H54 (cell line): ENCODE data around the gene PTP4A2.

ENCODE experiments used
- DNase-seq: peaks from one replicate; pipeline ENCODE4 v3.0.0; 2011; ENCODE audit warnings: low spot score, mixed read lengths; ENCODE audit not compliant: insufficient read length
- FAIRE-seq: peaks from 3 replicates; lab custom pipeline; 2011; peaks lifted over from hg19 to GRCh38; lab: Jason Lieb, UNC
- POLR2A ChIP-seq: IDR thresholded peaks from 2 replicates; pipeline ENCODE4 v1.6.1; 2011; ENCODE audit warnings: low read depth, mild to moderate bottlenecking, low read length

PTP4A2 gene

GRCh38 chr1:31939484-31940329 is 1.5 kb upstream of the PTP4A2 start:
- FAIRE-seq (peak; percentile 64), DNase-seq (peak; percentile 92)
- TF ChIP-seq POLR2A, result 0 out of 2 replicates have a peak, but pooled peaks have one; percentile 11

- TF ChIP-seq POLR2A, result peak; percentile 27; the same call in 1 of the 2 replicates
- DNase-seq (peak; percentile 38), FAIRE-seq (no peak)
Observed at GRCh38 chr1:31937300-31938183, 626 bp downstream of the PTP4A2 start.

- no peak for TF ChIP-seq POLR2A
- DNase-seq, result no peak
- no peak for FAIRE-seq
Observed at GRCh38 chr1:31936981-31937299, 1.2 kb downstream of the PTP4A2 start.

GRCh38 chr1:31936278-31936980 is 1.7 kb downstream of the PTP4A2 start:
- FAIRE-seq (no peak), DNase-seq (no peak)
- no peak for TF ChIP-seq POLR2A

- no peak for TF ChIP-seq POLR2A
- FAIRE-seq (peak; percentile 57), DNase-seq (peak; percentile 58)
Observed at GRCh38 chr1:31934706-31935629, 3.2 kb downstream of the PTP4A2 start.

GRCh38 chr1:31932491-31933316 is 5.5 kb downstream of the PTP4A2 start:
- TF ChIP-seq POLR2A, result no peak
- FAIRE-seq, result peak; percentile 89
- no peak for DNase-seq

DNA sequence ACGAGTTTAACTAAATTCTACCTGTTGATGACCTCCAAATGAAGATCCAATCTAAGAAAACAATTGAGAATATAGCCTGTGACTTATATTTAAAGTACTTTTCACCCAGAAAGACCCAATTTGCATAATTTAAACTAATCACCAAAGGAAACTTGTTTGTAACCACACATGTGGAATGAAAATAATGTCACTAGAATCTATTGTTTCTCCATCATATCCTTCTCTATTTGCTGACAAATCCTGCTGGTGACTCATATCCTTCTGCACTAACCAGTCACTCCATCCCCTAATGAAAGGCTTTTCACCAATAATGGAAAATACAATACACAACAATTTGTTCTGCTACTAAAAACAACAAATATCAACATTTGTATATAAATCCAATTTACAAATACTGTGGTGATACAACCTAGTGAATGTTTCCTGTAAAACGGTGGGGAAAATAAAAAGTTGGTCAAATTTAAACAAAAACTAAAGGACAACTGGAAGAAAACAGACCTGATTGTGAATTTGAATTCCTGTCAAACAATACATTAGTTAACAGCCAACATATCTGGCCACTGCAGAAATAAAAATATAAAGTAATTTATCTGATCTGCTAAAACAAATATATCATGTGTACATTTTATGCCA is 6.5 kb downstream of the PTP4A2 start:
- DNase-seq (no peak), FAIRE-seq (peak; percentile 94)
- TF ChIP-seq POLR2A, result no peak

GRCh38 chr1:31930836-31931592 is 7.2 kb downstream of the PTP4A2 start:
- DNase-seq, result no peak
- TF ChIP-seq POLR2A, result no peak
- FAIRE-seq, result no peak

- no peak for TF ChIP-seq POLR2A
- DNase-seq (no peak), FAIRE-seq (no peak)
Observed at GRCh38 chr1:31927661-31927980, 10.5 kb downstream of the PTP4A2 start.

- TF ChIP-seq POLR2A, result no peak
- DNase-seq (no peak), FAIRE-seq (peak; percentile 83)
Observed at GRCh38 chr1:31926853-31927660, 11.1 kb downstream of the PTP4A2 start.
